Adrenal gland (tissue), 5 donors: ENCODE results near the gene BOLA3.

Source experiments
- POLR2A ChIP-seq, 2 donors: fragments of 450-650 bp; IDR thresholded peaks; one replicate each; pipeline ENCODE4 v1.6.1; 2017; ENCODE audit warnings: antibody characterized with exemption in 2 of 2, mild to moderate bottlenecking in 2 of 2, moderate library complexity in 1 of 2
- TF ChIP-seq, protein P1 (sequence below), 6 experiments: fragments of 450-650 bp in 4 of 6; fragments of 200-600 bp in 2 of 6; sonication (generic) in 1 of 6; IDR thresholded peaks; 1 replicate in 5 of 6; 2 replicates in 1 of 6; pipeline versions ENCODE4 v1.5.1 to v1.8.0; 2016 to 2021; ENCODE audit warnings: antibody characterized with exemption in 6 of 6, mild to moderate bottlenecking in 2 of 6, moderate library complexity in 1 of 6
- donor health status: DM: no; HTN: no; CAD: no.

DNA sequence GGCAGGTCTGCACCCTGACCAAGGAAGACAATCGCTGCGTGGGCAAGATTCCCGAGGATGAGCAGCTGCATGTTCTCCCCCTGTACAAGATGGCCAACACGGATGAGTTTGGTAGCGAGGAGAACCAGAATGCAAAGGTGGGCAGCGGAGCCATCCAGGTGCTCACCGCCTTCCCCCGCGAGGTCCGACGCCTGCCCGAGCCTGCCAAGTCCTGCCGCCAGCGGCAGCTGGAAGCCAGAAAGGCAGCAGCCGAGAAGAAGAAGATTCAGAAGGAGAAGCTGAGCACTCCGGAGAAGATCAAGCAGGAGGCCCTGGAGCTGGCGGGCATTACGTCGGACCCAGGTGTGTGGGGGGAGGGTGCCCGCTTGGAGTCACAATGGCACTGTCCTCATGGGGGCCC lies 48.4 kb downstream of the BOLA3 start:
- TF ChIP-seq, protein P1, sequence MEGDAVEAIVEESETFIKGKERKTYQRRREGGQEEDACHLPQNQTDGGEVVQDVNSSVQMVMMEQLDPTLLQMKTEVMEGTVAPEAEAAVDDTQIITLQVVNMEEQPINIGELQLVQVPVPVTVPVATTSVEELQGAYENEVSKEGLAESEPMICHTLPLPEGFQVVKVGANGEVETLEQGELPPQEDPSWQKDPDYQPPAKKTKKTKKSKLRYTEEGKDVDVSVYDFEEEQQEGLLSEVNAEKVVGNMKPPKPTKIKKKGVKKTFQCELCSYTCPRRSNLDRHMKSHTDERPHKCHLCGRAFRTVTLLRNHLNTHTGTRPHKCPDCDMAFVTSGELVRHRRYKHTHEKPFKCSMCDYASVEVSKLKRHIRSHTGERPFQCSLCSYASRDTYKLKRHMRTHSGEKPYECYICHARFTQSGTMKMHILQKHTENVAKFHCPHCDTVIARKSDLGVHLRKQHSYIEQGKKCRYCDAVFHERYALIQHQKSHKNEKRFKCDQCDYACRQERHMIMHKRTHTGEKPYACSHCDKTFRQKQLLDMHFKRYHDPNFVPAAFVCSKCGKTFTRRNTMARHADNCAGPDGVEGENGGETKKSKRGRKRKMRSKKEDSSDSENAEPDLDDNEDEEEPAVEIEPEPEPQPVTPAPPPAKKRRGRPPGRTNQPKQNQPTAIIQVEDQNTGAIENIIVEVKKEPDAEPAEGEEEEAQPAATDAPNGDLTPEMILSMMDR (IDR thresholded peaks at IDR 0.05) = no peak
- TF ChIP-seq POLR2A (IDR thresholded peaks at IDR 0.05) = no peak
